A549 treated with DMSO at 1 μM for 4 hours (cell line): Measurements from ENCODE around the gene ZNF516. TPM values are rescaled to one million over a fixed set of nuclear protein-coding genes. Genes with fewer than 3 reads are reported as not detected.

Experiments used
- total RNA-seq: library from RNA; stranded (reverse); fragments of 200-300 nt; extraction: Qiagen RNA extraction; gene quantifications from 5 replicates; pipeline ENCODE4 v1.2.3, GENCODE V29; 2022; ENCODE audit warnings: low read depth

The ZNF516 gene, protein sequence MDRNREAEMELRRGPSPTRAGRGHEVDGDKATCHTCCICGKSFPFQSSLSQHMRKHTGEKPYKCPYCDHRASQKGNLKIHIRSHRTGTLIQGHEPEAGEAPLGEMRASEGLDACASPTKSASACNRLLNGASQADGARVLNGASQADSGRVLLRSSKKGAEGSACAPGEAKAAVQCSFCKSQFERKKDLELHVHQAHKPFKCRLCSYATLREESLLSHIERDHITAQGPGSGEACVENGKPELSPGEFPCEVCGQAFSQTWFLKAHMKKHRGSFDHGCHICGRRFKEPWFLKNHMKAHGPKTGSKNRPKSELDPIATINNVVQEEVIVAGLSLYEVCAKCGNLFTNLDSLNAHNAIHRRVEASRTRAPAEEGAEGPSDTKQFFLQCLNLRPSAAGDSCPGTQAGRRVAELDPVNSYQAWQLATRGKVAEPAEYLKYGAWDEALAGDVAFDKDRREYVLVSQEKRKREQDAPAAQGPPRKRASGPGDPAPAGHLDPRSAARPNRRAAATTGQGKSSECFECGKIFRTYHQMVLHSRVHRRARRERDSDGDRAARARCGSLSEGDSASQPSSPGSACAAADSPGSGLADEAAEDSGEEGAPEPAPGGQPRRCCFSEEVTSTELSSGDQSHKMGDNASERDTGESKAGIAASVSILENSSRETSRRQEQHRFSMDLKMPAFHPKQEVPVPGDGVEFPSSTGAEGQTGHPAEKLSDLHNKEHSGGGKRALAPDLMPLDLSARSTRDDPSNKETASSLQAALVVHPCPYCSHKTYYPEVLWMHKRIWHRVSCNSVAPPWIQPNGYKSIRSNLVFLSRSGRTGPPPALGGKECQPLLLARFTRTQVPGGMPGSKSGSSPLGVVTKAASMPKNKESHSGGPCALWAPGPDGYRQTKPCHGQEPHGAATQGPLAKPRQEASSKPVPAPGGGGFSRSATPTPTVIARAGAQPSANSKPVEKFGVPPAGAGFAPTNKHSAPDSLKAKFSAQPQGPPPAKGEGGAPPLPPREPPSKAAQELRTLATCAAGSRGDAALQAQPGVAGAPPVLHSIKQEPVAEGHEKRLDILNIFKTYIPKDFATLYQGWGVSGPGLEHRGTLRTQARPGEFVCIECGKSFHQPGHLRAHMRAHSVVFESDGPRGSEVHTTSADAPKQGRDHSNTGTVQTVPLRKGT
- total RNA-seq, result 3.0 to 4.2 TPM (median 3.9 TPM) in 5 replicates

GRCh38 chr18:76495006-76495370 is at the start of gene ZNF516:
Gene ZNF516, minus strand, starts transcription at chr18:76495242. Its CDS starts 52,188 bp downstream, at chr18:76443054.

